GM18505 (cell line): Measurements from ENCODE around the gene PRSS33.

Experiments
- ATAC-seq: cut with Tn5 transposase; IDR thresholded peaks from one replicate; pipeline ENCODE4 v1.9.1; 2021; ENCODE audit not compliant: unreplicated experiment
- POLR2A ChIP-seq: IDR thresholded peaks from 4 replicates; pipeline ENCODE4 v1.6.1; 2011; ENCODE audit warnings: borderline replicate concordance; ENCODE audit not compliant: insufficient read depth, insufficient read length; ENCODE audit errors: extremely low read depth

Gene PRSS33

GRCh38 chr16:2826591-2827373 lies 39.4 kb upstream of the PRSS33 start:
- no peak for TF ChIP-seq POLR2A
- ATAC-seq: no peak

- no peak for TF ChIP-seq POLR2A
- no peak for ATAC-seq
Observed at GRCh38 chr16:2825906-2826305, 38.5 kb upstream of the PRSS33 start.

- no peak for ATAC-seq
- TF ChIP-seq POLR2A: no peak
Observed at GRCh38 chr16:2825049-2825742, 37.8 kb upstream of the PRSS33 start.

- TF ChIP-seq POLR2A: no peak
- ATAC-seq: no peak
Observed at GRCh38 chr16:2824626-2825025, 37.3 kb upstream of the PRSS33 start.

GRCh38 chr16:2822496-2822895 lies 35.1 kb upstream of the PRSS33 start:
- no peak for TF ChIP-seq POLR2A
- no peak for ATAC-seq

- ATAC-seq: no peak
- no peak for TF ChIP-seq POLR2A
Observed at GRCh38 chr16:2822158-2822495, 34.8 kb upstream of the PRSS33 start.

GRCh38 chr16:2821487-2822157 lies 34.3 kb upstream of the PRSS33 start:
- ATAC-seq: no peak
- no peak for TF ChIP-seq POLR2A

- TF ChIP-seq POLR2A: no peak
- ATAC-seq: no peak
Observed at GRCh38 chr16:2820836-2821486, 33.6 kb upstream of the PRSS33 start.

GRCh38 chr16:2819939-2820835 lies 32.8 kb upstream of the PRSS33 start:
- no peak for ATAC-seq
- TF ChIP-seq POLR2A: no peak

- TF ChIP-seq POLR2A: no peak
- ATAC-seq: no peak
Observed at GRCh38 chr16:2819179-2819938, 32.0 kb upstream of the PRSS33 start.

- TF ChIP-seq POLR2A: no peak
- ATAC-seq: no peak
Observed at GRCh38 chr16:2818272-2818876, 31.0 kb upstream of the PRSS33 start.
